DMS 273 treated with DMSO at 0.1 percent for 48 hours (cell line): Measurements from ENCODE around the gene ZNF260.
"Not testable (repeated sequence)": the region's sequence is repeated elsewhere in the genome, so short reads cannot be mapped to it uniquely, and the experiment has no call there.

Source experiments
- DNase-seq: peaks from one replicate; lab custom pipeline; 2025; lab: John Stamatoyannopoulos, UW

Gene ZNF260

DNA sequence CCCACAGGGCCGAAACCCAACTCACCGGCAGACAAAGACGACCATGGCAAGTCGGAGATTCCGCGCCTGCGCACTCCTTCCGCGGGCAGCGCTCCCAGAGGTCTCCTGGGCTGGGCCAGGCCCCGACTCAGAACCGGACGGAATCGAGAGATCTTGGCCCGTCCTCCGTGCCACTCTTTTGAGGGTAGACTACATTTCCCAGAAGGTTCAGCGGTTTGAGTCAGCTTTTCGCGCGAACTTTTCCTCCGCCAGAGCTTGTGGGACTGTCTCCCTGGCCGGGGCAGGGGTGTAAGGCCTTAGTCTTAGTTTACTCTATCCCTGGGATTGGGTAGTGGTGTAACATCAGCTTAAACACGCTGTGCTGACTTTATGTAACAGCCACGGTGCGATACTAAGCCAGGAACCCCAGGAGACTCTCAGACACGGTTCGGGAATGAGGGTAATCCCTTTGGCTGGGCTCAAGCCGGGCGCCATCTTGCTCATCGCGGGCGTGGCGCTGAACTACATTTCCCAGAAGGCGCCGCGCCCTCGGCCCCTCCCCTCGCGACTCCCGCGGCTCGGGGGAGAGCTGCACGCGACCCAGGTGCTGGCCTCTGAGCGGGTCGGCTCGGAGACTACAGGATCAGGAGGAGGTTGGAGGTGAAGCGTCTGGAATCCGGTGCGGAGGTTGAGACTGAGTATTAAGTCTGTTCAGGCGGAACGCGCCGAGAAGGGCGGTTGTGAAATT is at the start of gene ZNF260:
ZNF260 (minus strand) TSS at position 78 of the 727 bp plus-strand sequence. CDS start 13,033 bp downstream, outside the sequence.
- DNase-seq, result peak; percentile 93

DNA sequence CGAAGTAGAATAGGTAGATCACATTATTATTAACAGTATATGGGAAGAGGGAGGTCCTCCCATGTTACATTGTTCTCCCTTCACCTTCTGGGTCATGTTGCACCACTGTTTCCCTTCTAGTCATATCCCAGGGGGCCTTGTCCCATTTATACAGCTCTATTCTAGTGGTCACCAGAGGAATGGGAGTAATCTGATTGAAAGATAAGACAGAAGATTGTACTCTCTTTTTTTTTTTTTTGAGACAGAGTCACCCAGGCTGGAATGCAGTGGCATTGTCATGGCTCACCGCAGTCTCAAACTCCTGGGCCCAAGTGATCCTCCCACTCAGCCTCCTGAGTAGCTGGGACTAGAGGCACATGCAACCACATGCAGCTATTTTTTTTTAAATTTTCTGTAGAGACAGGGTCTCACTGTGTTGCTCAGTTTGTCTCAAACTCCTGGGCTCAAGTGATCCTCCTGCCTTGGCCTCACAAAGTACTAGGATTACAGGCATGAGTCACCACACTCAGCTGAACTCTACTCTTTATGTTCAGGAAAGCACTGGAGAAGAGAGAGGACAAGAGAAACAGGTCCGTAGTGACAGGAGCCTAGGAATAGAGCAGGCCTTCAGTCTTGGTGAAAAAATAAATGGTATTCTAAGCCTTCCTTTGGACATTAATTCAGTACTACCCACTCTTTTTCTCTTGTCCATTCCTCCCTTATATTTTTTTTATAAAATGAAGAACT is 49.4 kb upstream of the ZNF260 start:
- DNase-seq, result no peak

DNA sequence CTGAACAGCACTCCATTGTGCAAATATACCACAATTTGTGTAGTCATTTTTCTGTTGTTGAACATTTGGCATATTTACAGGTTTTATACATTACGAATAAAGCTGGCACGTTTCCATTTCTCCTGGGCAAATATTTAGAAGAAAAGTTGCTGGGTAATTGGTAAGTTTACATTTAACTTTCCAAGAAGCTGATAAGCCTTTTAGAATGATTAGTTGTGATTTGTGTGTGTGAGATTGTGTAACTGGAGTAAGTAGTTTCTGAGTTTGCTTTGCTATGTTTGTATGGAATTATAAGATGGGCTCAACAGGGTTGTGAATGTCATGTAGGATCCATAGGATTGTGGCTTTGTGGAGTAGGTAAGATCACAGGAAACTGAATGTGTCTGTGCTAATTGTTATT is 46.7 kb upstream of the ZNF260 start:
- DNase-seq, result no peak

- no peak for DNase-seq
These were observed 46.0 kb upstream of the ZNF260 start for GRCh38 chr19:36573895-36574720.

DNA sequence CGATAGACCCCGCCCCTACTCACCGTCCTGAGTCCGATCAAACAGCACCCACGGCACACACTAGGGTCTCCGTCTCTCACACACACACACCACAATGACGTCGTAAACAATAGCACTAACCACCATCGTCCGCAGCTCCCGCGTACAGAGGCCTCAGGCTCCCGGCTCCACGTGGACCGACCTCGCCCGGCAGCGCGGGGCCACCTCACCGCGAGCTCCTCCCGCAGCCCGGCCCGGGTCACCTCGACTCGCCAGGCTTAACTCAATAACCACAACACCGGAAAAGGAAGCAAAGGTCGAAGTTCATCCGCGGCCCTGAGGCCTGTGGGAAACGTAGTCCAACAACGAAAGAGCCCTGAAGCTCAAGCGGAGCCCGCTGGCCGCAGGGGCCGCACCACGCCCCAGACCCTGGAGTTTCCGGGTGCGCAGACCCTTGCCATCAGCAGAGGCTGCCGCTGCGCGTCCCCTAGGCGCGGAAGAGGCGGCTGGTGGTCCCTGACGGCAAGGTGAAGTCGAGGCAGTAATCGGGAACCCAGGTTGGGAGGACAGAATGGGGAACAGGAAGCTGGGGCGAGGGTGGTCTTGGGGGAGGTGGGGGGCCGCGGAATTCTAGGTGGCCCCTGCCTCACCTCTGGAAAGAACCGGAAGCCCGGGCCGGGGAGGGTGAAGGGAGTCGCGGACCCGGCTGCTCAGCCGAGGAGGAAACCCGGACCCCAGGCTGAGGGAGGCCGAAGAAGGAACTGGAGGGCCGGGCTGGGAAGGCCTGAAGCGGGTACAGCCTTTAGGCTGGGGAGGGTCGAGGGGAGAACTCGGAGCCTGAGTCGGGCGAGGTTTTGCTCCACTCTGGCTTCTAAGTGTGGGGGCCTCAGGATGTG is 45.2 kb upstream of the ZNF260 start, which contains the start of gene ZNF529:
ZNF529 (minus strand) TSS at position 273 of the 875 bp plus-strand sequence. CDS start 946 bp downstream, outside the sequence.
- peak; percentile 89 for DNase-seq

DNA sequence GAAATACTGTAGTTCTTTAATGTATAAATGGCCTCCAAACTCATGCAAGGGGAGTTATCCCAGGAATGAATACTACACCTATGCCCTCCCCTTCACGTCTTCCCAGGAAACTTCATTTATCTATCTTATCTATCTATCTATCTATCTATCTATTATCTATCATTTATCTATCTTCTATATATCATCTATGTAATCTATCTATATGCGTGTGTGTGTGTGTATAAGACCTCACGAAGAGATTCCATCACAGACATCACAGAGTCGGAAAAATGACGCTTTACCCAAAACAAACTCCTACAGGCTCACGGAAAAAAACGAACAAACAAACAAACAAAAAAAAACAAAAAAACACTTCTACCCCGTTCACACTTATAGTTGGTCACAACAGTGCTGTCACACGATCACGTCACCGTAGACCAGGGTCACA is 44.5 kb upstream of the ZNF260 start:
- DNase-seq, result no peak

GRCh38 chr19:36564391-36564790 is 36.3 kb upstream of the ZNF260 start:
- no peak for DNase-seq

DNA sequence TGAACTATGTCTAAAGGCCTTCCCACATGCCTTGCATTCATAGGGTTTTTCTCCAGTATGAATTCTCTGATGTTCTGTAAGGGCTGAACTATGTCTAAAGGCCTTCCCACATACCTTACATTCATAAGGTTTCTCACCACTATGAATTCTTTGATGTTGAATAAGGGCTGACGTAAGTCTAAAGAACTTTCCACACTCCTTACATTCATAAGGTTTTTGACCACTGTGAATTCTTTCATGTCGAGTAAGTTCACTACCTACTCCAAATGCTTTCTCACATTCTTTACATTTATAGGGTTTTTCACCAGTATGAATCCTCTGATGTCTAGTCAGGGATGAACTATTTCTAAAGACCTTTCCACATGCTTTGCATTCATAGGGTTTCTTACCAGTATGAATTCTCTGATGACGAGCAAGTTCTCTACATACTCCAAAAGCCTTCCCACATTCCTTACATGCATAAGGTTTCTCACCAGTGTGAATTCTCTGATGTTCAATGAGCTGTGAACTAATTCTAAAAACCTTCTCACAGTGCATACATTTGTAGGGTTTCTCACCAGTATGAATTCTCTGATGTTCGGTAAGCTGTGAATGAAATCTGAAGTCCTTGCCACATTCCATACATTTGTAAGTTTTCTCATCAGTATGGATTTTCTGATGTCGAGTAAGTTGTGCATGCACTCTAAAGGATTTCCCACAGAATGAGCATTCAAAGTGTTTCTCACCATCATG is 19.1 kb upstream of the ZNF260 start:
- no peak for DNase-seq

DNA sequence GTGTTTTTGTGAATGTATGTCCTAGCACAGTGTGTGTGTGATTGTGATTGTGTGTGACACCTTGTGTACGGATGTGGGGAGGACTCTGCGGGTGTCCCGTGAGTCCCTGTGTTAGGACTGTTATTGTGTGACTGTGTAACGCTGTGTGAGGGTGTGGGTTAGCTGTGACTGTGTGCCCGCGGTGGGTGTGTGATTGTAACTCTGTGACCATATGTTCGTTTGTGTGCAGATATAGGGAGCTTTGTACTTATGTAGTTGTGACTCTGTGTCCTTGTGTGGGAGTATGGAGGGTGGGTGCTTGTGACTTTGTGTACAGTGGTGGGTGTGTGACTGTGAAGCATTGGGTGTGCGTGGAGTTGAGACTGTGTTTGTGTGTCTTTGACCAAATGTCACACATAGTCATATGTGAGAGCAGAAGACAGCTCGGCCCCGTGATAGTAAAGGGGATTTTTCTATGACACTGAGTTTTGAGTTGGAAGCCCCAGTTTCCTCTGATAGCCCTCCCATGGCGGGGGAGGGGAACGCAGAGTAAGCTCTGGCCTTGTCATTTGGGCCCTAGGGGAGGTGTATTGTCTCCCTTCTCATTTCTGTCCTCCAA is 949 bp upstream of the ZNF260 start:
- no peak for DNase-seq

GRCh38 chr19:36527873-36528193 is 238 bp downstream of the ZNF260 start:
- no peak for DNase-seq

DNA sequence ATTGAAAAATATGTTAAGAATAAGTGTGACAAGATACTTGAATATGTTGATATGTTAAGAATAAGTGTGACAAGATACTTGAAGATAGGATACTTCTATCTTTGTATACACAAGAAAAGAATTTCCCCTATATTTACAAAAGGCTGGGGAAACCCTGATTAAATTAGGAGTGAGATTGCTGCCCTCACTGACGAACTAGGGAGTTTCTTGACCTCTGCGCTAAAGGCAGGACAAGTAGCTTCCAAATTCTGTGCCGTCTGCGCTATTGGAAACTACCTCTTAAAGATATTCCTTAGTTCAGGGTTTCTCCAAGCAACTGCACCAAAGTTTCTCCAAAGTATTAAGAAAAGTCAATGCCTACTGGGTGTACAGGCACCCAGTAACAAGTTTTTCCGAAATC is 730 bp downstream of the ZNF260 start:
- DNase-seq, result no peak

- no peak for DNase-seq
These were observed 1.5 kb downstream of the ZNF260 start for GRCh38 chr19:36526581-36526980.

GRCh38 chr19:36524617-36525016 is 3.5 kb downstream of the ZNF260 start:
- DNase-seq, result no peak

DNA sequence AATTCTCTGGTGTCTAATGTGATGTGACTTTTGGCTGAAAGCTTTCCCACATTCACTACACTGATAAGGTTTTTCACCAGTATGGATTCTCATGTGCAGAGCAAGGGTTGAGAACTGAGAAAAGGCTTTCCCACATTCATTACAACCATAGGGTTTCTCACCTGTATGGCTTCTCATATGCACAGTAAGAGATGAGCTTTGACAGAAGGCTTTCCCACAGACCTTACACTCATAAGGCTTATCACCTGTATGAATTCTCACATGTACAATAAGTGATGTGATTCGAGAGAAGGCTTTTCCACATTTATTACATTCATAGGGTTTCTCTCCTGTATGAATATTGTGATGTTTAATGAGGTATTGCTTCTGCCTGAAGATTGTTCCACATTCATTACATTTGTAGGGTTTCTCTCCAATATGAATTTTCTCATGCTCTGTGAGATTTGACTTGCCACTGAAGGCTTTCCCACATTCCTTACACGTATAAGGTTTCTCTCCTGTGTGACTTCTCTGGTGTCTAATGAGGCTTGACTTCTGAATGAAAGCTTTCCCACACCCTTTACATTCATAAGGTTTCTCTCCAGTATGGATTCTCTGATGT is 14.0 kb downstream of the ZNF260 start:
- no peak for DNase-seq

- no peak for DNase-seq
These were observed 19.7 kb downstream of the ZNF260 start for GRCh38 chr19:36508325-36508724.

DNA sequence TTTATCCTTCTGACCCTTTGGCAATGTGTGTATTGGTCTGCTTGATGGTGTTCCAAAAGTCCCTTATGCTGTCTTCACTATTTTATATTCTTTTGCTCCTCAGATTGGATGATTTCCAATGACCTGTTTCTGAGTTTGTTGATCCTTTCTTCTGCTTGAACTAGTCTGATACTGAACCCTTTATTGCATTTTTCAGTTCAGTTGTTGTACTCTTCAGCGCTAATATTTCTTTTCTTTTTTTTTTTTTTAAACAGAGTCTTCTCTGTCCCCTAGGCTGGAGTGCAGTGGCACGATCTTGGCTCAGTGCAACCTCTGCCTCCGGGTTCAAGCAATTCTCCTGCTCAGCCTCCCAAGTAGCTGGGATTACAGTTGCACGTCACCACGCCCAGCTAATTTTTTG is 26.1 kb downstream of the ZNF260 start:
- no peak for DNase-seq

DNA sequence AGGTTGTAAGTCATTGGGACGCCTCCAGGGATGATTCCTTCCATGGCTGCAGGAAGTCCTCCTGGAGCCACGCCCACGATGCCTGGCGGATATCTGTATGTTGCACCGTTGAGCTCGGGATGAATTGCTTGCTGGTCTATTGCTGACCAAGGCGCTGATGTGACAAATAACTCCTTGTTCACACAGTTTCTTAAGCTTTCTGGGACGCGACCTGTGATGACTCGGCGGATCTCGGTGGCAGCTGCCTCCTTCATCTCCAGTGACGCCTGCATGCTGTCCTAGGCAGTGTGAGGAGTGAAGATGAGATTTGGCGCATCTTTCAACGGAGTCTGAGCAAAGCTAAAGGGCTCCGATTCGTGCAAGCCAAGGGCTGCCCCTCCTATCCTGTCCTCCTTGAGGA is 31.1 kb downstream of the ZNF260 start:
- DNase-seq, result no peak

GRCh38 chr19:36492689-36493453 is 35.2 kb downstream of the ZNF260 start:
- DNase-seq, result not testable (repeated sequence)

GRCh38 chr19:36490846-36491245 is 37.2 kb downstream of the ZNF260 start:
- DNase-seq, result not testable (repeated sequence)
